ENCODE results near the gene TAGLN2. TPM values are rescaled to one million over a fixed set of nuclear protein-coding genes. Genes with fewer than 3 reads are reported as not detected.
A peak's percentile ranks its signal among the peaks of the same experiment; 100 is the strongest.

Gene TAGLN2
- total and polyA plus RNA-seq, 9 of the 15 experiments (the other 6 are each of a cell fraction or from before 2014, with no cell fraction given): 192 to 683 (median 455) TPM

DNA sequence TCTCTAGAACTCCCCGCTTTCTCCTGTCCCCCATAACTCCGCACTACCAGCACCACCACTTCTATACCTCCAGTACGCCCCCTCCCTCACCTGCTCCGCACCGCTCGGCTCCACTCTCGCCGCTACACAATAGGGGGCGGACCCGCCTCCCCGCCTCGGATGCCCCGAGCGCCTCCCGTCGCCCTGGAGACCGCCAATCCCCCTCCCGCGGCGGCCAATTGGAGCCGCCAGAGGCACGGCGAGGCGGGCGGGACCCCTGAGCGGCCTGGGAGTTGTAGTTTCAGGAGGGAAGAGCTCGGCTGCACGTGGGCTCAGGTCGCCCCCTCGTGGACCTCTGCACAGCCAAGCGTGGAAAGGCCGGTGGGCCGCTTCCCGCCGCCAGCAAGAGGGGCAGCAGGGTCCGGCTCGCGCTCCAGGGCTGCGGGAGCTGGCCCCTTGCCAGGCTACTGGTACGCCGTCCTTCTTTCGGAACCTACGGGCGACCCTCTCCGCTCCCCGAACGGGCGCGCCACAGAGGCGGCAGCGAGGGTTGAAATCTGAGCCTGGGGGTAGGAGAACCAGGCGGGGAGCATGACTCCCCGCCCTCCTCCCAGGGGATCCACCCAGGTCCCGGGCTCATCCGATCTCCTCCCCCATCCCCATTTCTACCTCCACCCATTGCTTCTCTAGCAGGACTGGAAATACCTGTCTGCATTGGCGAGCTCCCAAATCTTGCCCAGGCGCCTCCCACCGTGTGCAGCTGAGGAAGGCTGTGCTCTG, 20.4 kb upstream of the TAGLN2 start, which contains the start of gene IGSF9 (continued):
- TF ChIP-seq, protein P1, sequence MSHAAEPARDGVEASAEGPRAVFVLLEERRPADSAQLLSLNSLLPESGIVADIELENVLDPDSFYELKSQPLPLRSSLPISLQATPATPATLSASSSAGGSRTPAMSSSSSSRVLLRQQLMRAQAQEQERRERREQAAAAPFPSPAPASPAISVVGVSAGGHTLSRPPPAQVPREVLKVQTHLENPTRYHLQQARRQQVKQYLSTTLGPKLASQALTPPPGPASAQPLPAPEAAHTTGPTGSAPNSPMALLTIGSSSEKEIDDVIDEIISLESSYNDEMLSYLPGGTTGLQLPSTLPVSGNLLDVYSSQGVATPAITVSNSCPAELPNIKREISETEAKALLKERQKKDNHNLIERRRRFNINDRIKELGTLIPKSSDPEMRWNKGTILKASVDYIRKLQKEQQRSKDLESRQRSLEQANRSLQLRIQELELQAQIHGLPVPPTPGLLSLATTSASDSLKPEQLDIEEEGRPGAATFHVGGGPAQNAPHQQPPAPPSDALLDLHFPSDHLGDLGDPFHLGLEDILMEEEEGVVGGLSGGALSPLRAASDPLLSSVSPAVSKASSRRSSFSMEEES (CRISPR knock-in tag; IDR thresholded peaks at IDR 0.05): no peak
- TF ChIP-seq ZNF263 (CRISPR knock-in tag; IDR thresholded peaks at IDR 0.05; ENCODE audit: borderline replicate concordance) (no peak), PML (IDR thresholded peaks at IDR 0.05; ENCODE audit: low read length) (no peak), ZBED1 (IDR thresholded peaks at IDR 0.05) (no peak), THRAP3 (IDR thresholded peaks at IDR 0.05; ENCODE audit: borderline replicate concordance) (no peak), ZSCAN32 (CRISPR knock-in tag; IDR thresholded peaks at IDR 0.05) (no peak), ZNF134 (CRISPR knock-in tag; conservative IDR thresholded peaks at IDR 0.05) (no peak), POLR2B (IDR thresholded peaks at IDR 0.05; ENCODE audit: low read depth, partially characterized antibody) (no peak), ZNF124 (CRISPR knock-in tag; IDR thresholded peaks at IDR 0.05) (no peak), ZNF696 (CRISPR knock-in tag; conservative IDR thresholded peaks at IDR 0.05) (no peak), RBM15 (IDR thresholded peaks at IDR 0.05; ENCODE audit: insufficient read depth, low read length) (no peak), GTF2A2 (tag; IDR thresholded peaks at IDR 0.05) (no peak), ZFX (CRISPR knock-in tag; IDR thresholded peaks at IDR 0.05) (peak; percentile 66)
- TF ChIP-seq, protein P2, sequence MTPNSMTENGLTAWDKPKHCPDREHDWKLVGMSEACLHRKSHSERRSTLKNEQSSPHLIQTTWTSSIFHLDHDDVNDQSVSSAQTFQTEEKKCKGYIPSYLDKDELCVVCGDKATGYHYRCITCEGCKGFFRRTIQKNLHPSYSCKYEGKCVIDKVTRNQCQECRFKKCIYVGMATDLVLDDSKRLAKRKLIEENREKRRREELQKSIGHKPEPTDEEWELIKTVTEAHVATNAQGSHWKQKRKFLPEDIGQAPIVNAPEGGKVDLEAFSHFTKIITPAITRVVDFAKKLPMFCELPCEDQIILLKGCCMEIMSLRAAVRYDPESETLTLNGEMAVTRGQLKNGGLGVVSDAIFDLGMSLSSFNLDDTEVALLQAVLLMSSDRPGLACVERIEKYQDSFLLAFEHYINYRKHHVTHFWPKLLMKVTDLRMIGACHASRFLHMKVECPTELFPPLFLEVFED (CRISPR knock-in tag; conservative IDR thresholded peaks at IDR 0.05): no peak
- TF ChIP-seq, protein P3, sequence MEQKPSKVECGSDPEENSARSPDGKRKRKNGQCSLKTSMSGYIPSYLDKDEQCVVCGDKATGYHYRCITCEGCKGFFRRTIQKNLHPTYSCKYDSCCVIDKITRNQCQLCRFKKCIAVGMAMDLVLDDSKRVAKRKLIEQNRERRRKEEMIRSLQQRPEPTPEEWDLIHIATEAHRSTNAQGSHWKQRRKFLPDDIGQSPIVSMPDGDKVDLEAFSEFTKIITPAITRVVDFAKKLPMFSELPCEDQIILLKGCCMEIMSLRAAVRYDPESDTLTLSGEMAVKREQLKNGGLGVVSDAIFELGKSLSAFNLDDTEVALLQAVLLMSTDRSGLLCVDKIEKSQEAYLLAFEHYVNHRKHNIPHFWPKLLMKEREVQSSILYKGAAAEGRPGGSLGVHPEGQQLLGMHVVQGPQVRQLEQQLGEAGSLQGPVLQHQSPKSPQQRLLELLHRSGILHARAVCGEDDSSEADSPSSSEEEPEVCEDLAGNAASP (IDR thresholded peaks at IDR 0.05): no peak
- TF ChIP-seq, protein P4, sequence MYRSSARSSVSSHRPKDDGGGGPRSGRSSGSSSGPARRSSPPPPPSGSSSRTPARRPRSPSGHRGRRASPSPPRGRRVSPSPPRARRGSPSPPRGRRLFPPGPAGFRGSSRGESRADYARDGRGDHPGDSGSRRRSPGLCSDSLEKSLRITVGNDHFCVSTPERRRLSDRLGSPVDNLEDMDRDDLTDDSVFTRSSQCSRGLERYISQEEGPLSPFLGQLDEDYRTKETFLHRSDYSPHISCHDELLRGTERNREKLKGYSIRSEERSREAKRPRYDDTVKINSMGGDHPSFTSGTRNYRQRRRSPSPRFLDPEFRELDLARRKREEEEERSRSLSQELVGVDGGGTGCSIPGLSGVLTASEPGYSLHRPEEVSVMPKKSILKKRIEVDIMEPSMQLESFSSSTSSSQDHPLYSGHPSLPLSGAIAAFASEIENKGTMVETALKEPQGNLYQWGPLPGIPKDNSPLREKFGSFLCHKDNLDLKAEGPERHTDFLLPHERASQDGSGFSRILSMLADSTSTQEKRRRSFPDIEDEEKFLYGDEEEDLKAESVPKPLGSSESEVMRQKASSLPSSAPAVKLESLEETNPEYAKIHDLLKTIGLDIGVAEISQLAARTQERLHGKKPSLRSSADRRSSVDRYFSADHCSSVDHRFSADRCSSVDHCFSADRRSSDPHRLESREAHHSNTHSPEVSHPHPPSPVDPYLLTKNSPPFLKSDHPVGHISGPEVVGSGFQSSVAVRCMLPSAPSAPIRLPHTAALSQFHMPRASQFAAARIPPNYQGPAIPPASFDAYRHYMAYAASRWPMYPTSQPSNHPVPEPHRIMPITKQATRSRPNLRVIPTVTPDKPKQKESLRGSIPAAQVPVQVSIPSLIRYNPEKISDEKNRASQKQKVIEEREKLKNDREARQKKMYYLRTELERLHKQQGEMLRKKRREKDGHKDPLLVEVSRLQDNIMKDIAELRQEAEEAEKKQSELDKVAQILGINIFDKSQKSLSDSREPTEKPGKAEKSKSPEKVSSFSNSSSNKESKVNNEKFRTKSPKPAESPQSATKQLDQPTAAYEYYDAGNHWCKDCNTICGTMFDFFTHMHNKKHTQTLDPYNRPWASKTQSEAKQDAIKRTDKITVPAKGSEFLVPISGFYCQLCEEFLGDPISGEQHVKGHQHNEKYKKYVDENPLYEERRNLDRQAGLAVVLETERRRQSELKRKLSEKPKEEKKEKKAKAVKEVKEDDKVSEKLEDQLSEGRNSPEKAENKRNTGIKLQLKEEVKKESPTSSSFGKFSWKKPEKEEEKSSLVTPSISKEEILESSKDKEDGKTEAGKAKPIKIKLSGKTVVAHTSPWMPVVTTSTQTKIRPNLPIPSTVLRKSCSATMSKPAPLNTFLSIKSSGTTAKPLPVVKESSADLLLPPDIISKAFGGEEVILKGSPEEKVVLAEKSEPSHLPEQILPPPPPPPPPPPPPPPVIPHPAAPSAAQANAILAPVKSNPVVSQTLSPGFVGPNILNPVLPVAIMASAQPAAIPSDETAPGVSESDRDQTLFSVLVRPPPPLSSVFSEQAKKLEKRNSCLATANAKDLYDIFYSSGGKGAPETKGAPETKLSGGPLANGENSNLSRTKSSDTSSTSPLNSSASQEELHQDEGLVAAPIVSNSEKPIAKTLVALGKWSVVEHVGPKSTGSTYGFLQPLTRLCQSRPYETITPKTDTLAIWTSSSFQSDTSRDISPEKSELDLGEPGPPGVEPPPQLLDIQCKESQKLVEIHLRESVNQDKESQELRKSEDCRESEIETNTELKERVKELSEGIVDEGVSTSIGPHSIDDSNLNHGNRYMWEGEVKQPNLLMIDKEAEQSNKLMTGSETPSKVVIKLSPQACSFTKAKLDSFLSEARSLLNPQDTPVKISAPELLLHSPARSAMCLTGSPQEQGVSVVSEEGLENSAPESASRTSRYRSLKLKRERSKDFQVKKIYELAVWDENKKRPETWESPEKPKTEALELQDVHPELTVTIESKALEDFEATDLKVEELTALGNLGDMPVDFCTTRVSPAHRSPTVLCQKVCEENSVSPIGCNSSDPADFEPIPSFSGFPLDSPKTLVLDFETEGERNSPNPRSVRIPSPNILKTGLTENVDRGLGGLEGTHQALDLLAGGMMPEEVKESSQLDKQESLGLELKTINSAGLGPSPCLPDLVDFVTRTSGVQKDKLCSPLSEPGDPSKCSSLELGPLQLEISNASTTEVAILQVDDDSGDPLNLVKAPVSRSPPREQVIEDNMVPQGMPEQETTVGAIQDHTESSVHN (IDR thresholded peaks at IDR 0.05; ENCODE audit: borderline replicate concordance in 1 of 2, low read depth in 1 of 2): no peak
